Epithelial cell of esophagus (primary cell): Measurements from ENCODE around the gene SFXN3.
A peak's percentile ranks its signal among the peaks of the same experiment; 100 is the strongest.

Source experiments
- DNase-seq: peaks from one replicate; pipeline ENCODE4 v3.0.0; 2010; ENCODE audit warnings: low read depth
- H3K4me3 ChIP-seq: 2 replicates; pipeline ENCODE4 v1.5.1; 2011; ENCODE audit warnings: mild to moderate bottlenecking, low read length, control low read depth
- TF ChIP-seq, protein P1 (sequence below): IDR thresholded peaks from 2 replicates; pipeline ENCODE4 v1.5.1; 2011; ENCODE audit warnings: low read depth, mild to moderate bottlenecking, low read length, control low read depth, inconsistent platforms; ENCODE audit not compliant: insufficient read depth; ENCODE audit errors: missing control alignments

SFXN3 gene

GRCh38 chr10:100996678-100997359 is 34.2 kb upstream of the SFXN3 start:
- TF ChIP-seq, protein P1, sequence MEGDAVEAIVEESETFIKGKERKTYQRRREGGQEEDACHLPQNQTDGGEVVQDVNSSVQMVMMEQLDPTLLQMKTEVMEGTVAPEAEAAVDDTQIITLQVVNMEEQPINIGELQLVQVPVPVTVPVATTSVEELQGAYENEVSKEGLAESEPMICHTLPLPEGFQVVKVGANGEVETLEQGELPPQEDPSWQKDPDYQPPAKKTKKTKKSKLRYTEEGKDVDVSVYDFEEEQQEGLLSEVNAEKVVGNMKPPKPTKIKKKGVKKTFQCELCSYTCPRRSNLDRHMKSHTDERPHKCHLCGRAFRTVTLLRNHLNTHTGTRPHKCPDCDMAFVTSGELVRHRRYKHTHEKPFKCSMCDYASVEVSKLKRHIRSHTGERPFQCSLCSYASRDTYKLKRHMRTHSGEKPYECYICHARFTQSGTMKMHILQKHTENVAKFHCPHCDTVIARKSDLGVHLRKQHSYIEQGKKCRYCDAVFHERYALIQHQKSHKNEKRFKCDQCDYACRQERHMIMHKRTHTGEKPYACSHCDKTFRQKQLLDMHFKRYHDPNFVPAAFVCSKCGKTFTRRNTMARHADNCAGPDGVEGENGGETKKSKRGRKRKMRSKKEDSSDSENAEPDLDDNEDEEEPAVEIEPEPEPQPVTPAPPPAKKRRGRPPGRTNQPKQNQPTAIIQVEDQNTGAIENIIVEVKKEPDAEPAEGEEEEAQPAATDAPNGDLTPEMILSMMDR, result no peak
- H3K4me3 ChIP-seq, result peak overlapping the region; percentile 78
- peak; percentile 42 for DNase-seq

DNA sequence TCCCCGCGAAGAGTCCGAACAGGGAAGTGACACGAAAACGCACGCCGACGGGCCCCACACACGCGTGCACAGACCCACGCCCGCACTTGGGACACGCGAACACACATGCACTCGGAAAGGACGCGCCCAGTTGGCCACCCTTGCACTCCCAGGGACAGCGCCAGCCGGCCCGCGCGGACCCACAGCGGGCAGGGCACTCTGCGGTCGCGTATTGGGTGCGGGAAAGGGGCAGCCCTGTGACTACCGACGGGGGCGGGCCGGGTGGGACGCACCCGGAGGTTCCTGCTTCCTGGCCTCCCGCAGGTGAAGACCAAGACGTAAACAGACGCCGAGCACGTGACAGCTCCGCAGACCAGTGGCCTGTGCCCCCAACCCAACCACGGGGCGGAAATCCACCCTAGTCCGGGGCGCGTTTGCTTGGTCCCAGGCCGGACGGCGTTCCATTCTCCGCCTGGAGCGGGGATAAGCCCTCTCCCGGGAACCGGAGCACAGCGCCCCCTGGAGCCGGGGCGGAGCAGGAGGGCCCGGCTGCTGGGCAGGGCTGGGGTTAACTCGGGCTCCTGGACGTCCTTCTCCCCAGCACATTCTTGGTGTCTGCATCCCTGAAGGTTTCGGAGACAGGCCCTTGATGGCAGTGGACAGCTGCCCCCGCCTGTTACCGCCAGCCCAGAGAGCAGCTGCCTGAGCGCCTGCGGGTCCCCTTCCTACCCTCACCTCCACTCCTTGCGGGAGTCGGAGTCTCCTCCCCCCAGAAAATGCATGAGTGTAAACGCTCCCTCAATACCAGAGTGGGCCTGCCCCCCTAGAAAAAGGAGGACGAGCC is 33.5 kb upstream of the SFXN3 start:
- H3K4me3 ChIP-seq, result peak overlapping the region; percentile 78
- TF ChIP-seq, protein P1, result peak; percentile 84
- DNase-seq, result peak; percentile 79

- peak; percentile 69 for DNase-seq
- H3K4me3 ChIP-seq, result peak overlapping the region; percentile 78
- TF ChIP-seq, protein P1, result no peak
These were observed 32.6 kb upstream of the SFXN3 start for GRCh38 chr10:100998183-100998990.

- H3K4me3 ChIP-seq, result peak overlapping the region; percentile 78
- peak; percentile 68 for DNase-seq
- TF ChIP-seq, protein P1, result peak; percentile 50
These were observed 31.9 kb upstream of the SFXN3 start for GRCh38 chr10:100998991-100999741.

DNA sequence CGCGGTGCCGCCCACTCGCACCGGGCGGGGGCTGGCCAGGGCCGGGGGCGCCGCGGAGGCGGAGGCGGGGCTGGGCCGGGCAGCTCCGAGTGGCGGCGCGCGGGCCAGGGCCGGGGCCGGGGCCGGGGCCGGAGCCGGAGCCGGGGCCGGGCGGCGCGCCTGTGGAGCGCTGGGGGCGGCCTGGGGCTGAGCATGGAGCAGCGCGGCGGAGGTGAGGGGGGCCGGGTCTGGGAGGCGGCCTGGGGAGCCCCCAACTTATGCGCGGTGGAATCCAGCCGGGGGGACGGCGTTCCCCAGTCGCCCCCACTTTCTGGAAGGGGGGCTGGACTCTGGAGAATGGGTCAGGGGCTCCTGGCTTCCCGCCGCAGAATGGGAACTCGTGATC is 31.3 kb upstream of the SFXN3 start, which contains the start of gene LZTS2:
TSS of gene LZTS2 (plus strand) at position 67 of the 385 bp plus-strand sequence. CDS start 2,731 bp downstream, outside the sequence.
- peak within 1 kb of the TSS; percentile 80 for H3K4me3 ChIP-seq
- no peak for DNase-seq
- TF ChIP-seq, protein P1, result no peak
